K562 (cell line): ENCODE measurements around the gene TINAGL1. TPM values are rescaled to one million over a fixed set of nuclear protein-coding genes. Genes with fewer than 3 reads are reported as not detected.

Source experiments
- CC2D1A ChIP-seq: fragments of 450-650 bp; IDR thresholded peaks from 2 replicates; pipeline ENCODE4 v1.6.1; 2017; ENCODE audit warnings: mild to moderate bottlenecking
- DPF2 ChIP-seq: fragments of 450-650 bp; IDR thresholded peaks from 2 replicates; pipeline ENCODE4 v1.6.1; 2016
- ELF4 ChIP-seq: fragments of 450-650 bp; formaldehyde crosslinking; IDR thresholded peaks from 2 replicates; pipeline ENCODE4 v1.4.0; 2022; ENCODE audit warnings: missing genetic modification characterization
- KLF10 ChIP-seq: fragments of 250-450 bp; sonication (Bioruptor Pico); IDR thresholded peaks from 2 replicates; pipeline ENCODE4 v1.6.1; 2021; ENCODE audit warnings: matching md5 sums
- ZC3H11A ChIP-seq: IDR thresholded peaks from 2 replicates; pipeline ENCODE4 v1.6.1; 2012; ENCODE audit warnings: low read depth, low read length, improper control_type of control experiment
- ZNF57 ChIP-seq: fragments of 450-650 bp; formaldehyde crosslinking; IDR thresholded peaks from 2 replicates; pipeline ENCODE4 v1.4.0; 2020; ENCODE audit warnings: mild to moderate bottlenecking, moderate library complexity
- ZNF75A ChIP-seq: fragments of 450-650 bp; formaldehyde crosslinking; IDR thresholded peaks from 2 replicates; pipeline ENCODE4 v1.4.0; 2020; ENCODE audit warnings: mild to moderate bottlenecking
- polyA plus RNA-seq, 8 experiments: library from polyadenylated mRNA; depleted of rRNA in 4 of 8; stranded (reverse) in 5 of 8; unstranded in 3 of 8; fragments of >200 nt; fragmentation: Nextera tagmentation in 2 of 8; fragmentation: Illumina TruSeq in 1 of 8; extraction: Ambion mirVana in 2 of 8; extraction: Trizol in 1 of 8; gene quantifications; 2 replicates each; pipeline versions ENCODE4 v1.2.1 to v1.2.3, GENCODE V29; 2011 to 2014; ENCODE audit warnings: inconsistent platforms in 1 of 8, missing spikeins in 1 of 8
- total RNA-seq, 7 experiments: library from RNA; depleted of rRNA in 6 of 7; stranded (reverse); fragments of >200 nt in 6 of 7; fragmentation: Illumina TruSeq in 2 of 7; extraction: Trizol in 2 of 7; gene quantifications; 2 replicates each; pipeline versions ENCODE4 v1.2.1 to v1.2.3, GENCODE V29; 2011 to 2021; ENCODE audit warnings: low replicate concordance in 1 of 7
- TF ChIP-seq, protein P1 (sequence below): fragments of 450-650 bp; IDR thresholded peaks from 2 replicates; pipeline ENCODE4 v1.6.1; 2016; ENCODE audit warnings: low read depth, mild to moderate bottlenecking, moderate library complexity
- TF ChIP-seq, protein P2 (sequence below): fragments of 450-650 bp; IDR thresholded peaks from 2 replicates; pipeline ENCODE4 v1.6.1; 2016; ENCODE audit warnings: low read depth
- TF ChIP-seq, protein P3 (sequence below): sonication (generic); formaldehyde crosslinking; IDR thresholded peaks from 2 replicates; pipeline ENCODE4 v1.8.0; 2022; ENCODE audit warnings: mild to moderate bottlenecking, missing genetic modification reagents
- TF ChIP-seq, protein P4 (sequence below), 2 experiments: fragments of 450-650 bp; formaldehyde crosslinking in 1 of 2; IDR thresholded peaks; 2 replicates each; pipeline versions ENCODE4 v1.4.0 to v1.6.1; 2014 to 2020; ENCODE audit warnings: mild to moderate bottlenecking in 2 of 2, borderline replicate concordance in 1 of 2, low read depth in 1 of 2

Gene TINAGL1
- total and polyA plus RNA-seq, 9 of the 15 experiments (the other 6 are each of a cell fraction or from before 2014, with no cell fraction given) = 0.04 to 1.2 (median 0.07) TPM; not detected in 4

DNA sequence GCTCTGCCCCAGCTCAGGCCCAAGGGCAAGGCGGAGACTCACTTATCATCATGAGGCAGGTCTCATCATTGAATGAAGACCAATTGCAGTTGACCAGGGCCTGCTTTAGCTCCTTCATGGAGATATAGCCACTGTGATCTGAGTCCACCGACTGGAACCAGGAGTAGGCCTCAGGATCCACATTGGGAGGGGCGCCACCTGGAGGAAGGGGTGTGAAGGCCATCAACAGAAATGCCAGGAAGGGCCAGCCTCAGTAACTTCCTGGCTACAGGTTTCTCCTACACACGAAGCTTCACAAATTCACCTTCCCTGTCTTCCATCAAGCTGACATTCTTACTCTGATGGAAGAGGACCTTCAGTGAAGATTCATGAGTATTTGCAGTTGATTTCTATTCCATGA is 56.8 kb downstream of the TINAGL1 start (continued):
- TF ChIP-seq, protein P1, sequence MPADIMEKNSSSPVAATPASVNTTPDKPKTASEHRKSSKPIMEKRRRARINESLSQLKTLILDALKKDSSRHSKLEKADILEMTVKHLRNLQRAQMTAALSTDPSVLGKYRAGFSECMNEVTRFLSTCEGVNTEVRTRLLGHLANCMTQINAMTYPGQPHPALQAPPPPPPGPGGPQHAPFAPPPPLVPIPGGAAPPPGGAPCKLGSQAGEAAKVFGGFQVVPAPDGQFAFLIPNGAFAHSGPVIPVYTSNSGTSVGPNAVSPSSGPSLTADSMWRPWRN = no peak
- TF ChIP-seq, protein P2, sequence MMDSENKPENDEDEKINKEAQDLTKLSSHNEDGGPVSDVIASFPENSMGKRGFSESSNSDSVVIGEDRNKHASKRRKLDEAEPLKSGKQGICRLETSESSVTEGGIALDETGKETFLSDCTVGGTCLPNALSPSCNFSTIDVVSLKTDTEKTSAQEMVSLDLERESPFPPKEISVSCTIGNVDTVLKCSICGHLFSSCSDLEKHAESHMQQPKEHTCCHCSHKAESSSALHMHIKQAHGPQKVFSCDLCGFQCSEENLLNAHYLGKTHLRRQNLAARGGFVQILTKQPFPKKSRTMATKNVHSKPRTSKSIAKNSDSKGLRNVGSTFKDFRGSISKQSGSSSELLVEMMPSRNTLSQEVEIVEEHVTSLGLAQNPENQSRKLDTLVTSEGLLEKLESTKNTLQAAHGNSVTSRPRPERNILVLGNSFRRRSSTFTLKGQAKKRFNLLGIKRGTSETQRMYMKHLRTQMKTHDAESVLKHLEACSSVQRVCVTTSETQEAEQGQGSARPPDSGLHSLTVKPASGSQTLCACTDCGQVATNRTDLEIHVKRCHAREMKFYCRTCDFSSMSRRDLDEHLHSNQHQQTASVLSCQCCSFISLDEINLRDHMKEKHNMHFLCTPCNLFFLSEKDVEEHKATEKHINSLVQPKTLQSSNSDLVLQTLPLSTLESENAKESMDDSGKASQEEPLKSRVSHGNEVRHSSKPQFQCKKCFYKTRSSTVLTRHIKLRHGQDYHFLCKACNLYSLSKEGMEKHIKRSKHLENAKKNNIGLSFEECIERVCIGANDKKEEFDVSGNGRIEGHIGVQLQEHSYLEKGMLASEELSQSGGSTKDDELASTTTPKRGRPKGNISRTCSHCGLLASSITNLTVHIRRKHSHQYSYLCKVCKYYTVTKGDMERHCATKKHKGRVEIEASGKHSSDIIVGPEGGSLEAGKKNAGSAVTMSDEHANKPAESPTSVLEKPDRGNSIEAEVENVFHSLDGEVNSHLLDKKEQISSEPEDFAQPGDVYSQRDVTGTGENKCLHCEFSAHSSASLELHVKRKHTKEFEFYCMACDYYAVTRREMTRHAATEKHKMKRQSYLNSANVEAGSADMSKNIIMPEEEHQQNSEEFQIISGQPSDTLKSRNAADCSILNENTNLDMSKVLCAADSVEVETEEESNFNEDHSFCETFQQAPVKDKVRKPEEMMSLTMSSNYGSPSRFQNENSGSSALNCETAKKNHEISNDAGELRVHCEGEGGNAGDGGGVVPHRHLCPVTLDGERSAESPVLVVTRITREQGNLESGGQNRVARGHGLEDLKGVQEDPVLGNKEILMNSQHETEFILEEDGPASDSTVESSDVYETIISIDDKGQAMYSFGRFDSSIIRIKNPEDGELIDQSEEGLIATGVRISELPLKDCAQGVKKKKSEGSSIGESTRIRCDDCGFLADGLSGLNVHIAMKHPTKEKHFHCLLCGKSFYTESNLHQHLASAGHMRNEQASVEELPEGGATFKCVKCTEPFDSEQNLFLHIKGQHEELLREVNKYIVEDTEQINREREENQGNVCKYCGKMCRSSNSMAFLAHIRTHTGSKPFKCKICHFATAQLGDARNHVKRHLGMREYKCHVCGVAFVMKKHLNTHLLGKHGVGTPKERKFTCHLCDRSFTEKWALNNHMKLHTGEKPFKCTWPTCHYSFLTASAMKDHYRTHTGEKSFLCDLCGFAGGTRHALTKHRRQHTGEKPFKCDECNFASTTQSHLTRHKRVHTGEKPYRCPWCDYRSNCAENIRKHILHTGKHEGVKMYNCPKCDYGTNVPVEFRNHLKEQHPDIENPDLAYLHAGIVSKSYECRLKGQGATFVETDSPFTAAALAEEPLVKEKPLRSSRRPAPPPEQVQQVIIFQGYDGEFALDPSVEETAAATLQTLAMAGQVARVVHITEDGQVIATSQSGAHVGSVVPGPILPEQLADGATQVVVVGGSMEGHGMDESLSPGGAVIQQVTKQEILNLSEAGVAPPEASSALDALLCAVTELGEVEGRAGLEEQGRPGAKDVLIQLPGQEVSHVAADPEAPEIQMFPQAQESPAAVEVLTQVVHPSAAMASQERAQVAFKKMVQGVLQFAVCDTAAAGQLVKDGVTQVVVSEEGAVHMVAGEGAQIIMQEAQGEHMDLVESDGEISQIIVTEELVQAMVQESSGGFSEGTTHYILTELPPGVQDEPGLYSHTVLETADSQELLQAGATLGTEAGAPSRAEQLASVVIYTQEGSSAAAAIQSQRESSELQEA = no peak
- TF ChIP-seq, protein P3, sequence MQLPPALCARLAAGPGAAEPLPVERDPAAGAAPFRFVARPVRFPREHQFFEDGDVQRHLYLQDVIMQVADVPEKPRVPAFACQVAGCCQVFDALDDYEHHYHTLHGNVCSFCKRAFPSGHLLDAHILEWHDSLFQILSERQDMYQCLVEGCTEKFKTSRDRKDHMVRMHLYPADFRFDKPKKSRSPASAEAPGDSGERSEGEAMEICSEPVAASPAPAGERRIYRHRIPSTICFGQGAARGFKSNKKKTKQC = no peak
- TF ChIP-seq CC2D1A = no peak
- TF ChIP-seq ZNF75A (CRISPR knock-in tag) = no peak
- no peak for TF ChIP-seq ZNF57 (CRISPR knock-in tag)
- TF ChIP-seq ELF4 (CRISPR knock-in tag) = no peak
- TF ChIP-seq DPF2 = no peak
- TF ChIP-seq, protein P4, sequence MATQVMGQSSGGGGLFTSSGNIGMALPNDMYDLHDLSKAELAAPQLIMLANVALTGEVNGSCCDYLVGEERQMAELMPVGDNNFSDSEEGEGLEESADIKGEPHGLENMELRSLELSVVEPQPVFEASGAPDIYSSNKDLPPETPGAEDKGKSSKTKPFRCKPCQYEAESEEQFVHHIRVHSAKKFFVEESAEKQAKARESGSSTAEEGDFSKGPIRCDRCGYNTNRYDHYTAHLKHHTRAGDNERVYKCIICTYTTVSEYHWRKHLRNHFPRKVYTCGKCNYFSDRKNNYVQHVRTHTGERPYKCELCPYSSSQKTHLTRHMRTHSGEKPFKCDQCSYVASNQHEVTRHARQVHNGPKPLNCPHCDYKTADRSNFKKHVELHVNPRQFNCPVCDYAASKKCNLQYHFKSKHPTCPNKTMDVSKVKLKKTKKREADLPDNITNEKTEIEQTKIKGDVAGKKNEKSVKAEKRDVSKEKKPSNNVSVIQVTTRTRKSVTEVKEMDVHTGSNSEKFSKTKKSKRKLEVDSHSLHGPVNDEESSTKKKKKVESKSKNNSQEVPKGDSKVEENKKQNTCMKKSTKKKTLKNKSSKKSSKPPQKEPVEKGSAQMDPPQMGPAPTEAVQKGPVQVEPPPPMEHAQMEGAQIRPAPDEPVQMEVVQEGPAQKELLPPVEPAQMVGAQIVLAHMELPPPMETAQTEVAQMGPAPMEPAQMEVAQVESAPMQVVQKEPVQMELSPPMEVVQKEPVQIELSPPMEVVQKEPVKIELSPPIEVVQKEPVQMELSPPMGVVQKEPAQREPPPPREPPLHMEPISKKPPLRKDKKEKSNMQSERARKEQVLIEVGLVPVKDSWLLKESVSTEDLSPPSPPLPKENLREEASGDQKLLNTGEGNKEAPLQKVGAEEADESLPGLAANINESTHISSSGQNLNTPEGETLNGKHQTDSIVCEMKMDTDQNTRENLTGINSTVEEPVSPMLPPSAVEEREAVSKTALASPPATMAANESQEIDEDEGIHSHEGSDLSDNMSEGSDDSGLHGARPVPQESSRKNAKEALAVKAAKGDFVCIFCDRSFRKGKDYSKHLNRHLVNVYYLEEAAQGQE (IDR thresholded peaks at IDR 0.05; ENCODE audit: borderline replicate concordance) = no peak
- TF ChIP-seq, protein P4 (CRISPR knock-in tag; IDR thresholded peaks at IDR 0.05; ENCODE audit: low read depth) = no peak
- no peak for TF ChIP-seq ZC3H11A
- no peak for TF ChIP-seq KLF10
